ENCODE results near the gene SLC26A1.

The SLC26A1 gene

DNA sequence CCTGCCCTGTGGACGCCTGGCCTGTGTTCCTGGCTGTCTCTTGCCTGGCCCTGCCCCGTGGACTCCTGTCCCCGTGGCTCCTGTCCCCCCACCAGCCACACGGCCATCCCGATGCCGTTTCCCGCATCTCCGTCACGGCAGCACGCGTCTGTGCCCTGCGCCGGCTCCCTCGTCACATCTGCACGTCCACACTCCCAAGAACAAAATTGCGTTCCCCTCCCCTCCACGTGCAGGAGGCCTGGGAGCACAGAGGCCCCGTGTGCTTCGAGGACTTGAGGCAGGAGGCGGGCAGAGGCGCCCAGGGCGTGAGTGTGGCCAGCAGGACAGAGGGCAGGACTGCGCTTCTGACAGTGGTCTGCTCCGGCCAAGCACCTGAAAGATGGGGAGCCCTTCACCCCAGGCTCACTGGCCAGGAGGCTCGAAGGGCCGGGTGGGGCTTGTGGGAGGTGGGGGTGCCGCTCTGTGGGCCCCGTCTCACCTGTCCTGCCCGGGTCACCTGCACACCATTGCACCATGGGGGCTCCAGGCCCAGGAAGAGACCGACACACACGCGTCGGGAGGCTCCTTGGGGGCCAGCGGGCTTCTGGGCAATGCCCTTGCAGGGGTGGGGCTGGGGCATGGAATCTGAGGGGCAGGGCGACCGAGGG lies 35.5 kb upstream of the SLC26A1 start:
- DNase-seq (ENCODE audit: low read depth in 2 of 2): no peak

- DNase-seq (ENCODE audit: low read depth in 2 of 2): no peak
These were observed 34.7 kb upstream of the SLC26A1 start for GRCh38 chr4:1027915-1028238.

- no peak for DNase-seq (ENCODE audit: low read depth in 2 of 2)
These were observed 34.2 kb upstream of the SLC26A1 start for GRCh38 chr4:1027219-1027914.

DNA sequence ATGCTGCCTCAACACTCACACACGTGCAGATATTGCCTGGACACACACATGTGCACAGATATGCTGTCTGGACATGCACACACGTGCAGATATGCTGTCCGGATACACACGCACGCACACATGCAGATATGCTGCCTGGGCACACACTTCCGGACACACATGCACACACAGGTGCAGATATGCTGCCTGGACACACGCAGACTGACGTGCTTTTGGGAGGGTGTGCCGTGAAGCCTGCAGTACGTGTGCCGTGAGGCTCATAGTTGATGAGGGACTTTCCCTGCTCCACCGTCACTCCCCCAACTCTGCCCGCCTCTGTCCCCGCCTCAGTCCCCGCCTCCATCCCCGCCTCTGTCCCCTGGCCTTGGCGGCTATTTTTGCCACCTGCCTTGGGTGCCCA lies 32.9 kb upstream of the SLC26A1 start:
- peak; percentile 34 to 40 for DNase-seq (ENCODE audit: low read depth in 2 of 2)

GRCh38 chr4:1024882-1025545 lies 31.8 kb upstream of the SLC26A1 start:
- no peak for DNase-seq (ENCODE audit: low read depth in 2 of 2)

DNA sequence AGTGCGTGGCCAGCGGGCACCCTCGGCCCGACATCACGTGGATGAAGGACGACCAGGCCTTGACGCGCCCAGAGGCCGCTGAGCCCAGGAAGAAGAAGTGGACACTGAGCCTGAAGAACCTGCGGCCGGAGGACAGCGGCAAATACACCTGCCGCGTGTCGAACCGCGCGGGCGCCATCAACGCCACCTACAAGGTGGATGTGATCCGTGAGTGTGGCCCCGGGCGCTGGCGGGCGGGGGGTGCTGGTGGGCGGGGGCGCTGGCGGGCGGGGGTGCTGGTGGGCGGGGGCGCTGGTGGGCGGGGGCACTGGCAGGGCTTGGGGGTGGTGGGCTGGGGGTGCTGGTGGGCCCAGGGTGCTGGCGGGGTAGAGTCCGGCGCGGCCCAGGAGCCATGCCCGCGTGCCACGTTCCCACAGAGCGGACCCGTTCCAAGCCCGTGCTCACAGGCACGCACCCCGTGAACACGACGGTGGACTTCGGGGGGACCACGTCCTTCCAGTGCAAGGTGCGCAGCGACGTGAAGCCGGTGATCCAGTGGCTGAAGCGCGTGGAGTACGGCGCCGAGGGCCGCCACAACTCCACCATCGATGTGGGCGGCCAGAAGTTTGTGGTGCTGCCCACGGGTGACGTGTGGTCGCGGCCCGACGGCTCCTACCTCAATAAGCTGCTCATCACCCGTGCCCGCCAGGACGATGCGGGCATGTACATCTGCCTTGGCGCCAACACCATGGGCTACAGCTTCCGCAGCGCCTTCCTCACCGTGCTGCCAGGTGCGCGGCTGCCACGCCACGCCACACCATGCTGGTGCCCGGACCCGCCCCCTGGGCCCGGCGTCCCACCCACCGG lies 30.9 kb upstream of the SLC26A1 start:
- DNase-seq (ENCODE audit: low read depth in 2 of 2): no peak

DNA sequence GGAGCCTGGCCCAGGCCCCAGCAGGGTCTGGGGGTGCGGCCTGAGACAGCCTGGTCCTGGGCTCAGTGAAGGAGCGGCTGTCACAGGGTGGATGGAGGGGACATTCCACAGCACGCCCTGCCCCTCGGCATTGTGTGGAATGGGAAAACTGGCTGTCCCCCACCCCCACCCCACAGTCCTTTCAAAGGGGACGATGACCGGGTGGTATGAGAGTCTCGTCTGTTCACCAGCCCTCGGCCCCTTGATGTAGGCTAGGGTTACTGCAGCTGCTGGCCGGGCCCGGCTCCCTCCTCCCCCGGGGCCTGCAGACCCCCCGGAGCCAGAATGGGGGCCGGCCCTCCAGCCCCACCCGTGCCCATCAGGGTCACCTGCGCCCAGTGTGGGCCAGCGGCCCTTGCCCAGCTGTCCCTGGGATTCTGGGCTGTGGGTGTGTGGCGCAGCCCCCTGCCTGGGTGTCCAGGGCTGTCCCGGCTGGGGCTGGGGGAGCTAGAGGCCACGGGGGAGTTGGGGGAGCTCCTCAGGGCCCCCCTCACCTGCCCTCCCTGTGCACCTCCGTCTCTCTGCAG lies 30.0 kb upstream of the SLC26A1 start:
- DNase-seq (ENCODE audit: low read depth in 2 of 2): no peak

- no peak for DNase-seq (ENCODE audit: low read depth in 2 of 2)
These were observed 29.5 kb upstream of the SLC26A1 start for GRCh38 chr4:1022739-1023066.

DNA sequence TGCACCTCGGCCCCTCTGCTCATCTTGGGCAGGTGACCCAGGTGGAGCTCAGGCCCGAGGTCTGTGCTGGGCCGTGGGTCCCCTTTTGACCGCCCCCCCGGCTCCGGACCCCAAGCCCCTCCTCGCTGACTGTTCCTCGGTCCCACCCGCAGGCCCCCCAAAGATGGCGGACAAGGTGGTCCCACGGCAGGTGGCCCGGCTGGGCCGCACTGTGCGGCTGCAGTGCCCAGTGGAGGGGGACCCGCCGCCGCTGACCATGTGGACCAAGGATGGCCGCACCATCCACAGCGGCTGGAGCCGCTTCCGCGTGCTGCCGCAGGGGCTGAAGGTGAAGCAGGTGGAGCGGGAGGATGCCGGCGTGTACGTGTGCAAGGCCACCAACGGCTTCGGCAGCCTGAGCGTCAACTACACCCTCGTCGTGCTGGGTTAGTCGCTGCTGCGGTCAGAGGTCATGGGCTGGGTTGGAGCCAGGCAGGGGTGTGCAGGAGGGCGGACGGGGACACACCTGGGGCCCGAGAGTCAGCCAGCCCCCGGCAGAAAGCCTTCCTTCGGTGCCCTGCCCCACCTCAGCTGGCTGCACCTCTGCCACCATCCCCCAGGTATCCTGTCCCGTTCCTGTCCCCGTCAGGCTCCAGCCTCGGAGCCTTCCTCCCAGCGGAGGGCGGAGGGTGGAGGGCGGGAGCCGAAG lies 29.0 kb upstream of the SLC26A1 start:
- no peak for DNase-seq (ENCODE audit: low read depth in 2 of 2)

GRCh38 chr4:1021386-1022050 lies 28.3 kb upstream of the SLC26A1 start:
- no peak for DNase-seq (ENCODE audit: low read depth in 2 of 2)

DNA sequence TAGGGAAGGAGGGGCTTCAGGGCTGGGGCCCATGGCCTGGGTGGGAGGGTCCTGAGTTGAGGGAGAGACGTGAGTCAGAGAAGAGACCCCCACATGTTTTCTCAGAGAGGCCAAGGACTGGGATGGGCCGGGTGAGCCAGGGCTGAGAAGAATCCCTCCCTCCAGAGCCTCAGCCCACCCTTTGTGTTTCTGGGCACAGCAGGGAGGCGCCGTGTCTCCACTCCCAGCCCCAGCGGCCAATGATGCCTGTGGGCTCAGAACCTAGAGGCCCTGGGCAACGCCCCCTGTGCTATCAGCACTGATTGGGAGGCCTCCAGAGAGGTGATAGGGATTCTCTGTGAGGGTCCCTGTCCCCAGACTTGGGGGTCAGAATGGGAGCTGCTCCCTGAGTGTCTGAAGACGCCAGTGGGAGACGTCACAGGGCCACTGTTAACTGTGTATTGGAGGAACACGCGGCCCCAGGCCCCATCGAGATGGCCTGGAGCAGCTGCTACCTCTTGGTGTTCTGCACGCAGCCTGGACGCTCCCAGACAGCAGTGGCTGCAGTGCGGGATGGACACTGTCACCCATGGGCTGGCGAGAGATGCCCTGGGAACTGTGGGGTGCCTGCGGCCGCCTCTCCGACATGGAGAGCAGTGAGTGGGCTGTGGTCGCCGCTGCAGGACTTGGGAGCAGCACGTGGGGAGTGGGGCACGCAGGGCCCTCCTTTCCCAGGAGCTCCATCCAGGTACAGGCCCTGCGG lies 26.7 kb upstream of the SLC26A1 start:
- no peak for DNase-seq (ENCODE audit: low read depth in 2 of 2)

GRCh38 chr4:1019320-1019719 lies 26.1 kb upstream of the SLC26A1 start:
- no peak for DNase-seq (ENCODE audit: low read depth in 2 of 2)

GRCh38 chr4:1018147-1019020 lies 25.2 kb upstream of the SLC26A1 start:
- no peak for DNase-seq (ENCODE audit: low read depth in 2 of 2)

GRCh38 chr4:1017706-1018105 lies 24.5 kb upstream of the SLC26A1 start:
- no peak for DNase-seq (ENCODE audit: low read depth in 2 of 2)

- no peak for DNase-seq (ENCODE audit: low read depth in 2 of 2)
These were observed 24.0 kb upstream of the SLC26A1 start for GRCh38 chr4:1017211-1017610.

DNA sequence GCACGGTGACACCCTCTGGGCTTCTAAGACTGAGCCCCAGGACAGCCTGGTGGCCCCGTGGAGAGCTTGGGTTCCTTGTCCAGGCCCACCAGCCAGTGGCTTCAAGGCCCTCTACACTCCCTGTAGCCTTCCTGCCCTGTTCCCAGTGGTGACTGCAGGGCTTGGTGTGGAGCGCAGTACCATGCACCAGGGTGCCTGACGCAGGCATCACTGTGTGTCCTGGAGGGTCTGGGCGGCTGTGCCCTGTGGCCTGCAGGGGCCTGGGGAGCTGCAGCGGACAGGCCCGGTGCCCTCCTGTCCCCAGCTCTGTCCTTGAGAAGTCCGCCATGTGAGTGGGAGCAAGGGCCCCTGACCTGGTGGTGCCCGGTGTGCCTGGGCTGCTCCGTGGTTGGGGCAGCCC lies 22.5 kb upstream of the SLC26A1 start:
- DNase-seq (ENCODE audit: low read depth in 2 of 2): no peak

DNA sequence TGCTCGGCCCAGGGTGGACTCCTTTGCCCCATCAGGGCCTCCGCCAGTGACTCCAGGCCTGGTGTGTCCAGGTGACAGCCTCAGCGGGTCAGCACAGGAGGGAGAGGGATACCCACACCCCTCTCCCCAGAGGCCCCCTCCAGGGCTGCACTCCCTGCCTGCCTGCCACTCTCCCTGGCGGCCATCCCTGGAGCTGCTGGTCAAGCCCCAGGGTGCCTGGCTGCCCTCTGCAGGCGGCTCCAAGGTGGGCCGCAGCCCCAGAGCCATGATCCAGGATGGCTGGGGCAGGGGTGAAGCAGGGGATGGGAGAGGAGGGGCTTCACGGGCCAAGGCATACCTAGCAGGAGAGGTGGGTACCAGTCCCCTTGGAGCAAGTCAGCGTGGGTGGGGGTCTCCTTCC lies 22.0 kb upstream of the SLC26A1 start:
- DNase-seq (ENCODE audit: low read depth in 2 of 2): no peak

DNA sequence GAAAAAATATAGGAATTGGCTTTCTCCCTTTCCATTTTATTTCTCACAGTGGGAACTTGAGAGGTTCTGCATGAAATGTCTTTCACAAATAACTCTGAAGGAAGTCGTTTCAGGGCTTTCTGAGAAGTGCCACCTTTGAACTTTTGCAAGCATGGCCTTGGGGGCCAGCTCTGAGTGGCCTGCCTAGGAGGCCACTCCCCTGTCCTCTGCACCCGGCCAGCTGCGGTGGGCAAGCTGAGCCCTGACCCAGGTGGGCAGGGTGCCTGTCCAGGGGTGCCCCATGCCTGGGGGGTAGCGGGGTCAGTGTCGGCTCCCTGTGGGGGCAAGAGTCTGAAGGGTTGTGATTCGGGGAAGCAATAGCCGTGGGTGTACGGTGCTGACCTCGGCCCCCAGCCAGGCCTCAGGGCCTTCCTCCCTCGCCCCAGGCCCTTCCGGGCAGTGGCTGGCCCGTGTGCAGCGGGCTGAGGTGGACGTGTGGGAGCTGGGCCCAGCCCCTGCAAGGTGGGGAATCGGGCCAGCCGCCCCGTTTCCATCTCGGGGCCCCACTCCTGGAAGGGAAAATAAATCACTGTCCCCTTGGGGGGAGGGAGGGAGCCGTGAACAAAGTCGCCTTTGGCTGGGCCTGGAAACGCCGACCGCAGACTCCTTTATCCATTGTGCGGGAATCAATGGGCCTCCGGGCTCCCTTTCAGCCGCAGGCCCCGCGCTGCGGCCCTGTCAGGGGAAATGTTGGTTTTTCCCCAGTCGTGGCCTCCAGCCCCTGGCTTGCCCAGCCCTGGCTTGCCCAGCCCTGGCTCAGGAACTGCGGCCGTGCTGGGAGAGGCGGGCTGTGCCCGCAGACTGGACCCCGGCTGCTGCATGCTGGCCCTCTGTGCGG lies 21.3 kb upstream of the SLC26A1 start:
- DNase-seq (ENCODE audit: low read depth in 2 of 2): no peak

Measured in stimulated activated CD8-positive, alpha-beta memory T cell treated with anti-CD3 and anti-CD28 coated beads, Interleukin-2, amount 100 ng/mL, for 48 hours (primary cell).